RWPE2 (cell line): Measurements from ENCODE around the gene ARHGEF11.
A peak's percentile ranks its signal among the peaks of the same experiment; 100 is the strongest.

Experiments used
- ATAC-seq: fragments of 200-7000 bp; cut with Tn5 transposase; 3 replicates; pipeline ENCODE4 v1.9.1; 2021; ENCODE audit warnings: low read depth
- DNase-seq: peaks from one replicate; pipeline ENCODE4 v3.0.0-alpha.2; 2020; ENCODE audit warnings: low spot score
- H3K27ac ChIP-seq: fragments of 450-650 bp; 2 replicates; pipeline ENCODE4 v1.5.1; 2017; ENCODE audit warnings: mild to moderate bottlenecking; ENCODE audit not compliant: poor library complexity, severe bottlenecking
- H3K27me3 ChIP-seq: fragments of 250-450 bp; sonication (Bioruptor Pico); 2 replicates; pipeline ENCODE4 v1.5.1; 2021; ENCODE audit warnings: mild to moderate bottlenecking, moderate library complexity; ENCODE audit not compliant: insufficient read depth, poor library complexity, severe bottlenecking
- H3K36me3 ChIP-seq: fragments of 250-450 bp; sonication (Bioruptor Pico); 2 replicates; pipeline ENCODE4 v1.5.1; 2020; ENCODE audit warnings: low read depth, mild to moderate bottlenecking, moderate library complexity
- H3K4me1 ChIP-seq: fragments of 250-450 bp; sonication (Bioruptor Pico); 2 replicates; pipeline ENCODE4 v1.5.1; 2021; ENCODE audit warnings: mild to moderate bottlenecking, moderate library complexity; ENCODE audit not compliant: insufficient read depth, poor library complexity, severe bottlenecking
- H3K4me3 ChIP-seq: fragments of 250-450 bp; sonication (Bioruptor Pico); 2 replicates; pipeline ENCODE4 v1.5.1; 2021; ENCODE audit warnings: mild to moderate bottlenecking, moderate library complexity; ENCODE audit not compliant: severe bottlenecking
- H3K9me3 ChIP-seq: fragments of 250-450 bp; sonication (Bioruptor Pico); 2 replicates; pipeline ENCODE4 v1.5.1; 2021; ENCODE audit warnings: mild to moderate bottlenecking, moderate library complexity; ENCODE audit not compliant: severe bottlenecking
- TF ChIP-seq, protein P1 (sequence below): fragments of 450-650 bp; IDR thresholded peaks from one replicate; pipeline ENCODE4 v1.5.1; 2017; ENCODE audit warnings: mild to moderate bottlenecking, moderate library complexity; ENCODE audit not compliant: poor library complexity, severe bottlenecking

Gene ARHGEF11

GRCh38 chr1:156912310-156912709, 133.2 kb downstream of the ARHGEF11 start:
- H3K36me3 ChIP-seq = peaks cover 64% of the 10 kb centered on the region
- H3K4me1 ChIP-seq = peaks cover under 1% of the 10 kb centered on the region
- TF ChIP-seq, protein P1, sequence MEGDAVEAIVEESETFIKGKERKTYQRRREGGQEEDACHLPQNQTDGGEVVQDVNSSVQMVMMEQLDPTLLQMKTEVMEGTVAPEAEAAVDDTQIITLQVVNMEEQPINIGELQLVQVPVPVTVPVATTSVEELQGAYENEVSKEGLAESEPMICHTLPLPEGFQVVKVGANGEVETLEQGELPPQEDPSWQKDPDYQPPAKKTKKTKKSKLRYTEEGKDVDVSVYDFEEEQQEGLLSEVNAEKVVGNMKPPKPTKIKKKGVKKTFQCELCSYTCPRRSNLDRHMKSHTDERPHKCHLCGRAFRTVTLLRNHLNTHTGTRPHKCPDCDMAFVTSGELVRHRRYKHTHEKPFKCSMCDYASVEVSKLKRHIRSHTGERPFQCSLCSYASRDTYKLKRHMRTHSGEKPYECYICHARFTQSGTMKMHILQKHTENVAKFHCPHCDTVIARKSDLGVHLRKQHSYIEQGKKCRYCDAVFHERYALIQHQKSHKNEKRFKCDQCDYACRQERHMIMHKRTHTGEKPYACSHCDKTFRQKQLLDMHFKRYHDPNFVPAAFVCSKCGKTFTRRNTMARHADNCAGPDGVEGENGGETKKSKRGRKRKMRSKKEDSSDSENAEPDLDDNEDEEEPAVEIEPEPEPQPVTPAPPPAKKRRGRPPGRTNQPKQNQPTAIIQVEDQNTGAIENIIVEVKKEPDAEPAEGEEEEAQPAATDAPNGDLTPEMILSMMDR = no peak
- H3K27ac ChIP-seq = no peak overlapping the region
- ATAC-seq = no peak
- H3K27me3 ChIP-seq = no peaks in the 10 kb centered on the region
- no peak for DNase-seq
- H3K9me3 ChIP-seq = no peaks in the 10 kb centered on the region
- no peak overlapping the region for H3K4me3 ChIP-seq

- no peaks in the 10 kb centered on the region for H3K9me3 ChIP-seq
- DNase-seq (no peak), ATAC-seq (no peak)
- no peak overlapping the region for H3K4me3 ChIP-seq
- H3K27me3 ChIP-seq = no peaks in the 10 kb centered on the region
- peaks cover 6% of the 10 kb centered on the region for H3K4me1 ChIP-seq
- TF ChIP-seq, protein P1 = no peak
- H3K27ac ChIP-seq = no peak overlapping the region
- peaks cover 64% of the 10 kb centered on the region for H3K36me3 ChIP-seq
These were observed 133.8 kb downstream of the ARHGEF11 start for GRCh38 chr1:156911577-156912298.

DNA sequence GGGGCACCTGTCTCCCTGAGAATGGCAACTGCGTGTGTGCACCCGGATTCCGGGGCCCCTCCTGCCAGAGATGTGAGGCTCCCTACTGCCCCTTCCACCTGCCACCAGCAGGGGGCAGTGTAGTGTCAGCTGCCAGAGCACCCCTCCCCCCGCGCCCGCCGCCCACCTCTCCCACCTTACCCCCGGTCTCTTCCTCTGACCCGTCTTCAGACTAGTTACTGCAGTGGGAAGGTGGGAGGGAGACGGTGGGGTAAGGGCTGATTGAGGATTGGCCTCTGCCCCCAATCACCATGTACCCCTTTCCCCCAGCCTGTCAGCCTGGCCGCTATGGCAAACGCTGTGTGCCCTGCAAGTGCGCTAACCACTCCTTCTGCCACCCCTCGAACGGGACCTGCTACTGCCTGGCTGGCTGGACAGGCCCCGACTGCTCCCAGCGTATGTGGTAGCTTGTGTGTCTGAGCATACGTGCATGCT, 135.2 kb downstream of the ARHGEF11 start:
- H3K9me3 ChIP-seq = no peaks in the 10 kb centered on the region
- H3K36me3 ChIP-seq = peaks cover 55% of the 10 kb centered on the region
- H3K4me3 ChIP-seq = no peak overlapping the region
- peaks cover 6% of the 10 kb centered on the region for H3K4me1 ChIP-seq
- TF ChIP-seq, protein P1 = peak; percentile 77
- H3K27ac ChIP-seq = no peak overlapping the region
- DNase-seq = no peak
- no peaks in the 10 kb centered on the region for H3K27me3 ChIP-seq
- ATAC-seq = no peak

- Histone ChIP-seq H3K27me3 (no peaks in the 10 kb centered on the region), H3K36me3 (peaks cover 53% of the 10 kb centered on the region), H3K27ac (no peak overlapping the region), H3K9me3 (no peaks in the 10 kb centered on the region), H3K4me1 (peaks cover 6% of the 10 kb centered on the region), H3K4me3 (no peak overlapping the region)
- no peak for ATAC-seq
- TF ChIP-seq, protein P1 = no peak
- DNase-seq = no peak
These were observed 135.9 kb downstream of the ARHGEF11 start for GRCh38 chr1:156909671-156910070.

GRCh38 chr1:156908955-156909354, 136.6 kb downstream of the ARHGEF11 start:
- TF ChIP-seq, protein P1 = no peak
- Histone ChIP-seq H3K9me3 (no peaks in the 10 kb centered on the region), H3K27me3 (no peaks in the 10 kb centered on the region), H3K36me3 (peaks cover 47% of the 10 kb centered on the region), H3K4me1 (peaks cover 6% of the 10 kb centered on the region), H3K27ac (no peak overlapping the region), H3K4me3 (no peak overlapping the region)
- no peak for DNase-seq
- no peak for ATAC-seq
